ENCODE measurements around the gene LMBR1. TPM values are rescaled to one million over a fixed set of nuclear protein-coding genes. Genes with fewer than 3 reads are reported as not detected.

Gene LMBR1
- total and polyA plus RNA-seq, 2 experiments from 2014 or later, result 37.2 to 53.1 TPM

GRCh38 chr7:156795415-156795814 is 97.6 kb downstream of the LMBR1 start:
- DNase-seq (ENCODE audit: low spot score), result no peak
- peaks cover under 1% of the 10 kb centered on the region for H3K4me1 ChIP-seq (ENCODE audit: insufficient read depth)

GRCh38 chr7:156793334-156793733 is 99.6 kb downstream of the LMBR1 start:
- no peak for DNase-seq (ENCODE audit: low spot score)
- peaks cover 4% of the 10 kb centered on the region for H3K4me1 ChIP-seq (ENCODE audit: insufficient read depth)
- H3K36me3 ChIP-seq (replicated peaks; ENCODE audit: insufficient read depth, low read depth), result no peaks in the 10 kb centered on the region
- no peaks in the 10 kb centered on the region for H3K9me3 ChIP-seq (ENCODE audit: low read depth)
- WGBS (ENCODE audit: low lambda C conversion rate, missing lambda C conversion rate), result 91% methylated on average over 2 of the region's 2 CpGs
- no peaks in the 10 kb centered on the region for H4K20me1 ChIP-seq (ENCODE audit: insufficient read depth, poor library complexity, severe bottlenecking)
- H3K27ac ChIP-seq, result no peak overlapping the region
- H3K9me2 ChIP-seq (replicated peaks; ENCODE audit: insufficient read depth), result no peaks in the 10 kb centered on the region
- no peak overlapping the region for H2AFZ ChIP-seq
- no peaks in the 10 kb centered on the region for H3K27me3 ChIP-seq
- TF ChIP-seq EZH2 (IDR thresholded peaks at IDR 0.05; ENCODE audit: borderline replicate concordance) (no peak), EZH2phosphoT487 (IDR thresholded peaks at IDR 0.05; ENCODE audit: low read depth, severe bottlenecking, unreplicated experiment) (no peak), CTCF (IDR thresholded peaks at IDR 0.05; ENCODE audit: poor library complexity) (no peak)
- no peak overlapping the region for H3K4me3 ChIP-seq
- H3K4me2 ChIP-seq, result no peak overlapping the region
- H3K79me2 ChIP-seq, result no peaks in the 10 kb centered on the region

More at GRCh38 chr7:156795415-156795814, 97.6 kb downstream of the LMBR1 start:
- Histone ChIP-seq H2AFZ (no peak overlapping the region), H3K27ac (no peak overlapping the region), H3K4me2 (no peak overlapping the region), H3K4me3 (no peak overlapping the region), H3K79me2 (no peaks in the 10 kb centered on the region), H3K9me2 (replicated peaks; ENCODE audit: insufficient read depth) (no peaks in the 10 kb centered on the region), H3K36me3 (replicated peaks; ENCODE audit: insufficient read depth, low read depth) (no peaks in the 10 kb centered on the region), H4K20me1 (ENCODE audit: insufficient read depth, poor library complexity, severe bottlenecking) (no peaks in the 10 kb centered on the region), H3K27me3 (no peaks in the 10 kb centered on the region), H3K9me3 (ENCODE audit: low read depth) (no peaks in the 10 kb centered on the region)
- WGBS (ENCODE audit: low lambda C conversion rate, missing lambda C conversion rate), result 93% methylated on average over 4 of the region's 4 CpGs
- TF ChIP-seq EZH2 (IDR thresholded peaks at IDR 0.05; ENCODE audit: borderline replicate concordance) (no peak), CTCF (IDR thresholded peaks at IDR 0.05; ENCODE audit: poor library complexity) (no peak), EZH2phosphoT487 (IDR thresholded peaks at IDR 0.05; ENCODE audit: low read depth, severe bottlenecking, unreplicated experiment) (no peak)

- peaks cover 4% of the 10 kb centered on the region for H3K4me1 ChIP-seq (ENCODE audit: insufficient read depth)
- H3K9me2 ChIP-seq (replicated peaks; ENCODE audit: insufficient read depth), result no peaks in the 10 kb centered on the region
- no peak overlapping the region for H3K4me3 ChIP-seq
Measured at GRCh38 chr7:156792611-156793010, 100.4 kb downstream of the LMBR1 start.

GRCh38 chr7:156791241-156791640 is 101.7 kb downstream of the LMBR1 start:
- H3K9me2 ChIP-seq (replicated peaks; ENCODE audit: insufficient read depth), result no peaks in the 10 kb centered on the region
- H3K4me1 ChIP-seq (ENCODE audit: insufficient read depth), result peaks cover 4% of the 10 kb centered on the region
- no peak for DNase-seq (ENCODE audit: low spot score)
- no peak overlapping the region for H2AFZ ChIP-seq
- H3K36me3 ChIP-seq (replicated peaks; ENCODE audit: insufficient read depth, low read depth), result no peaks in the 10 kb centered on the region
- TF ChIP-seq EZH2phosphoT487 (IDR thresholded peaks at IDR 0.05; ENCODE audit: low read depth, severe bottlenecking, unreplicated experiment), result no peak
- TF ChIP-seq EZH2 (IDR thresholded peaks at IDR 0.05; ENCODE audit: borderline replicate concordance), result no peak
- no peak for TF ChIP-seq CTCF (IDR thresholded peaks at IDR 0.05; ENCODE audit: poor library complexity)
- no peaks in the 10 kb centered on the region for H3K27me3 ChIP-seq
- WGBS (ENCODE audit: low lambda C conversion rate, missing lambda C conversion rate), result 56% methylated on average over 4 of the region's 4 CpGs
- H3K9me3 ChIP-seq (ENCODE audit: low read depth), result no peaks in the 10 kb centered on the region
- no peaks in the 10 kb centered on the region for H3K79me2 ChIP-seq
- H3K4me2 ChIP-seq, result no peak overlapping the region
- H4K20me1 ChIP-seq (ENCODE audit: insufficient read depth, poor library complexity, severe bottlenecking), result no peaks in the 10 kb centered on the region
- H3K27ac ChIP-seq, result no peak overlapping the region
- no peak overlapping the region for H3K4me3 ChIP-seq

More at GRCh38 chr7:156792611-156793010, 100.4 kb downstream of the LMBR1 start:
- Histone ChIP-seq H2AFZ (no peak overlapping the region), H3K27me3 (no peaks in the 10 kb centered on the region), H3K27ac (no peak overlapping the region), H4K20me1 (ENCODE audit: insufficient read depth, poor library complexity, severe bottlenecking) (no peaks in the 10 kb centered on the region), H3K4me2 (no peak overlapping the region), H3K9me3 (ENCODE audit: low read depth) (no peaks in the 10 kb centered on the region), H3K79me2 (no peaks in the 10 kb centered on the region), H3K36me3 (replicated peaks; ENCODE audit: insufficient read depth, low read depth) (no peaks in the 10 kb centered on the region)
- no peak for DNase-seq (ENCODE audit: low spot score)
- 94% methylated on average over 5 of the region's 5 CpGs for WGBS (ENCODE audit: low lambda C conversion rate, missing lambda C conversion rate)
- TF ChIP-seq EZH2 (IDR thresholded peaks at IDR 0.05; ENCODE audit: borderline replicate concordance), result no peak
